HT-29 (cell line): ENCODE measurements around the gene UBE3D. TPM values are rescaled to one million over a fixed set of nuclear protein-coding genes. Genes with fewer than 3 reads are reported as not detected.
A peak's percentile ranks its signal among the peaks of the same experiment; 100 is the strongest.
"Not testable (repeated sequence)": the region's sequence is repeated elsewhere in the genome, so short reads cannot be mapped to it uniquely, and the experiment has no call there.

Experiments
- DNase-seq: peaks from one replicate; pipeline ENCODE4 v3.0.0-alpha.2; 2015; ENCODE audit warnings: low spot score
- total RNA-seq: library from RNA; depleted of rRNA; stranded (reverse); fragments of >200 nt; shearing (Covaris generic); gene quantifications from 2 replicates; pipeline ENCODE4 v1.2.3, GENCODE V29; 2014

Gene UBE3D
- total RNA-seq, 1 experiment from 2014 or later = 5.9 TPM

GRCh38 chr6:82915666-82916065, 150.0 kb downstream of the UBE3D start:
- no peak for DNase-seq

- no peak for DNase-seq
These were observed 151.1 kb downstream of the UBE3D start for GRCh38 chr6:82914511-82914910.

GRCh38 chr6:82910820-82911219, 154.8 kb downstream of the UBE3D start:
- DNase-seq = no peak

- DNase-seq = no peak
These were observed 155.2 kb downstream of the UBE3D start for GRCh38 chr6:82910395-82910794.

- no peak for DNase-seq
These were observed 156.1 kb downstream of the UBE3D start for GRCh38 chr6:82909551-82909950.

GRCh38 chr6:82908661-82909060, 157.0 kb downstream of the UBE3D start:
- DNase-seq = no peak

GRCh38 chr6:82906951-82907350, 158.7 kb downstream of the UBE3D start:
- DNase-seq = no peak

GRCh38 chr6:82906489-82906888, 159.2 kb downstream of the UBE3D start:
- DNase-seq = no peak

- no peak for DNase-seq
These were observed 160.8 kb downstream of the UBE3D start for GRCh38 chr6:82904860-82905259.

GRCh38 chr6:82904257-82904656, 161.4 kb downstream of the UBE3D start:
- DNase-seq = no peak

GRCh38 chr6:82902290-82902689, 163.4 kb downstream of the UBE3D start:
- no peak for DNase-seq

- no peak for DNase-seq
These were observed 170.9 kb downstream of the UBE3D start for GRCh38 chr6:82894653-82895259.

GRCh38 chr6:82893889-82894652, 171.6 kb downstream of the UBE3D start:
- no peak for DNase-seq

- DNase-seq = not testable (repeated sequence)
These were observed 174.1 kb downstream of the UBE3D start for GRCh38 chr6:82891503-82891902.

GRCh38 chr6:82891076-82891475, 174.6 kb downstream of the UBE3D start:
- no peak for DNase-seq

GRCh38 chr6:82890240-82890639, 175.4 kb downstream of the UBE3D start:
- no peak for DNase-seq

GRCh38 chr6:82889143-82889542, 176.5 kb downstream of the UBE3D start:
- DNase-seq = no peak

GRCh38 chr6:82882363-82883023, 183.1 kb downstream of the UBE3D start:
- DNase-seq = peak; percentile 45

GRCh38 chr6:82881519-82881918, 184.1 kb downstream of the UBE3D start:
- DNase-seq = no peak

- no peak for DNase-seq
These were observed 186.8 kb downstream of the UBE3D start for GRCh38 chr6:82878812-82879211.

- peak; percentile 52 for DNase-seq
These were observed 188.1 kb downstream of the UBE3D start for GRCh38 chr6:82877213-82878195.
